CD8-positive, alpha-beta memory T cell (primary cell): ENCODE data around the gene RGL3. TPM values are rescaled to one million over a fixed set of nuclear protein-coding genes. Genes with fewer than 3 reads are reported as not detected.

Experiments
- CTCF ChIA-PET: fragments of 350-600 bp; sonication (Branson Sonifier 250); formaldehyde crosslinking; loops from one replicate; lab custom pipeline; 2021; ENCODE audit warnings: antibody characterized with exemption; lab: Charles Lee
- POLR2A ChIA-PET: fragments of 350-600 bp; sonication (Branson Sonifier 250); formaldehyde crosslinking; loops from one replicate; lab custom pipeline; 2021; ENCODE audit warnings: antibody characterized with exemption; lab: Charles Lee
- DNase-seq, 5 donors: peaks; one replicate each; pipeline versions ENCODE4 v3.0.0 to v3.0.0-alpha.2; 2020 to 2022; ENCODE audit warnings: mixed read lengths in 1 of 5
- H3K27ac ChIP-seq: one replicate; pipeline ENCODE4 v1.7.0; 2013; ENCODE audit warnings: low read depth, mild to moderate bottlenecking, low read length, moderate library complexity
- H3K27me3 ChIP-seq: 2 replicates; pipeline ENCODE4 v1.7.0; 2013; ENCODE audit warnings: low read length, mild to moderate bottlenecking; ENCODE audit not compliant: insufficient read depth, poor library complexity, severe bottlenecking
- H3K36me3 ChIP-seq: 2 replicates; pipeline ENCODE4 v1.7.0; 2013; ENCODE audit warnings: mild to moderate bottlenecking, low read length, moderate library complexity; ENCODE audit not compliant: insufficient read depth
- H3K4me1 ChIP-seq: 2 replicates; pipeline ENCODE4 v1.7.0; 2013; ENCODE audit warnings: mild to moderate bottlenecking, low read length, moderate library complexity; ENCODE audit not compliant: insufficient read depth
- H3K4me3 ChIP-seq: 2 replicates; pipeline ENCODE4 v1.7.0; 2013; ENCODE audit warnings: mild to moderate bottlenecking, low read length
- H3K9me3 ChIP-seq: 2 replicates; pipeline ENCODE4 v1.7.0; 2013; ENCODE audit warnings: mild to moderate bottlenecking, low read length
- H3K27ac Mint-ChIP-seq, 8 donors: one replicate each; pipeline ENCODE4 v1.8.0; 2020 to 2021; ENCODE audit warnings: mixed read lengths in 8 of 8, mild to moderate bottlenecking in 6 of 8, inconsistent platforms in 3 of 8, moderate library complexity in 3 of 8
- H3K27me3 Mint-ChIP-seq, 2 donors: one replicate each; pipeline ENCODE4 v1.8.0; 2020 to 2021; ENCODE audit warnings: mixed read lengths in 2 of 2, mild to moderate bottlenecking in 1 of 2, moderate library complexity in 1 of 2
- H3K36me3 Mint-ChIP-seq, 3 donors: one replicate each; pipeline ENCODE4 v1.8.0; 2020 to 2021; ENCODE audit warnings: mixed read lengths in 3 of 3, inconsistent platforms in 1 of 3, mild to moderate bottlenecking in 1 of 3
- H3K4me1 Mint-ChIP-seq, 3 donors: one replicate each; pipeline ENCODE4 v1.8.0; 2020 to 2021; ENCODE audit warnings: mixed read lengths in 3 of 3, inconsistent platforms in 1 of 3, mild to moderate bottlenecking in 1 of 3
- H3K4me3 Mint-ChIP-seq, 7 donors: one replicate each; pipeline ENCODE4 v1.8.0; 2020 to 2021; ENCODE audit warnings: mixed read lengths in 7 of 7, mild to moderate bottlenecking in 6 of 7, moderate library complexity in 4 of 7, inconsistent platforms in 2 of 7
- H3K9me3 Mint-ChIP-seq, 5 donors: one replicate each; pipeline ENCODE4 v1.8.0; 2020 to 2022; ENCODE audit warnings: mixed read lengths in 5 of 5, mild to moderate bottlenecking in 3 of 5, moderate library complexity in 2 of 5, inconsistent platforms in 1 of 5
- polyA plus RNA-seq: library from polyadenylated mRNA; unstranded; fragments of 300-500 nt; fragmentation: Illumina TruSeq; gene quantifications from one replicate; pipeline ENCODE4 v1.2.3, GENCODE V29; 2021
- total RNA-seq, 2 experiments: library from RNA; stranded (reverse); gene quantifications; one replicate each; pipeline ENCODE4 v1.2.3, GENCODE V29; 2021

RGL3 gene
- total and polyA plus RNA-seq, 3 experiments from 2014 or later = not detected

- Mint-ChIP-seq H3K4me1 (peaks cover 23 to 31% (median 30%) of the 10 kb centered on the region in 3 donors), H3K27me3 (peaks cover 0 to 2% of the 10 kb centered on the region in 2 donors), H3K4me3 (peak within 1 kb of the TSS; percentile 86 to 99 (median 95)), H3K36me3 (peaks cover 2 to 12% (median 8%) of the 10 kb centered on the region in 3 donors), H3K27ac (peak within 1 kb of the TSS; percentile 69 to 97 (median 93)), H3K9me3 (peaks cover 0 to 2% (median 0%) of the 10 kb centered on the region in 5 donors)
- Histone ChIP-seq H3K4me3 (peak within 1 kb of the TSS; percentile 85), H3K27me3 (no peaks in the 10 kb centered on the region), H3K9me3 (no peaks in the 10 kb centered on the region), H3K27ac (peak within 1 kb of the TSS; percentile 72), H3K4me1 (peaks cover 20% of the 10 kb centered on the region), H3K36me3 (no peaks in the 10 kb centered on the region)
- peak; percentile 98 to 99 (median 98) for DNase-seq
- ChIA-PET CTCF (interaction anchor here (0.7 to 2.8 kb wide), 4 partner anchors 23 to 137 kb away, joined by 3 to 12 read pairs (median 4); partner anchors contain the start of gene SWSAP1), POLR2A (interaction anchor here (0.7 to 1.8 kb wide), 5 partner anchors 12 to 35 kb away, joined by 3 to 24 read pairs (median 5); partner anchors contain the start of gene SWSAP1)
Measured at GRCh38 chr19:11346104-11346940, 72.8 kb downstream of the RGL3 start, which contains the start of the genes CCDC159 and TMEM205. TSS of gene CCDC159 (plus strand) at chr19:11346519. CDS start at chr19:11346607, 88 bp downstream. TSS of gene TMEM205 (minus strand) at chr19:11346268. CDS start at chr19:11345619, 649 bp downstream.

GRCh38 chr19:11345122-11345803 lies 73.9 kb downstream of the RGL3 start:
- CTCF ChIA-PET = interaction anchor here (0.7 to 1.9 kb wide), 2 partner anchors 30 to 138 kb away, joined by 3 to 5 read pairs; partner anchors contain the start of gene SWSAP1
- Histone ChIP-seq H3K4me3 (peak overlapping the region; percentile 85), H3K27me3 (no peaks in the 10 kb centered on the region), H3K4me1 (peaks cover 20% of the 10 kb centered on the region), H3K9me3 (no peaks in the 10 kb centered on the region), H3K27ac (peak overlapping the region; percentile 72), H3K36me3 (no peaks in the 10 kb centered on the region)
- no peak for DNase-seq
- Mint-ChIP-seq H3K4me1 (peaks cover 23 to 31% (median 30%) of the 10 kb centered on the region in 3 donors), H3K4me3 (peak overlapping the region; percentile 86 to 99 (median 95)), H3K27me3 (peaks cover 0 to 2% of the 10 kb centered on the region in 2 donors), H3K27ac (peak overlapping the region; percentile 69 to 97 (median 93)), H3K9me3 (peaks cover 0 to 2% (median 0%) of the 10 kb centered on the region in 5 donors), H3K36me3 (peaks cover 2 to 12% (median 8%) of the 10 kb centered on the region in 3 donors)
- POLR2A ChIA-PET = interaction anchor here (0.7 to 1.8 kb wide), 3 partner anchors 13 to 36 kb away, joined by 3 to 24 read pairs (median 8); partner anchors contain the start of gene SWSAP1

Other genes starting within 250 kb of the RGL3 start
- 1 to 10 TPM; 2.0 to 2.3 TPM for gene KANK2, start 221.8 kb downstream of the RGL3 start, total RNA-seq
- gene KANK2, start 221.8 kb downstream of the RGL3 start, polyA plus RNA-seq = 0.16 TPM
- gene ANGPTL8, start 179.7 kb downstream of the RGL3 start, total RNA-seq = not detected
- gene ANGPTL8, start 179.7 kb downstream of the RGL3 start, polyA plus RNA-seq = not detected
- gene DOCK6, start 156.8 kb downstream of the RGL3 start, total RNA-seq = 1 to 10 TPM; 2.3 to 3.5 TPM
- gene DOCK6, start 156.8 kb downstream of the RGL3 start, polyA plus RNA-seq = 0.71 TPM
- gene TSPAN16, start 123.2 kb downstream of the RGL3 start, total RNA-seq = not detected
- gene TSPAN16, start 123.2 kb downstream of the RGL3 start, polyA plus RNA-seq = not detected
- gene RAB3D, start 79.7 kb downstream of the RGL3 start, total RNA-seq = 1 to 10 TPM; 3.2 to 4.5 TPM
- 3.7 TPM for gene RAB3D, start 79.7 kb downstream of the RGL3 start, polyA plus RNA-seq
- gene TMEM205, start 73.0 kb downstream of the RGL3 start, total RNA-seq = 10 to 100 TPM; 24.8 to 30.5 TPM
- gene TMEM205, start 73.0 kb downstream of the RGL3 start, polyA plus RNA-seq = 75.9 TPM
- 10 to 100 TPM; 14.2 to 14.6 TPM for gene CCDC159, start 72.8 kb downstream of the RGL3 start, total RNA-seq
- gene CCDC159, start 72.8 kb downstream of the RGL3 start, polyA plus RNA-seq = 30.1 TPM
- 1 to 10 TPM; 2.1 to 2.2 TPM for gene PLPPR2, start 63.9 kb downstream of the RGL3 start, total RNA-seq
- gene PLPPR2, start 63.9 kb downstream of the RGL3 start, polyA plus RNA-seq = 1.2 TPM
- gene SWSAP1, start 44.6 kb downstream of the RGL3 start, total RNA-seq = 1 to 10 TPM; 2.1 to 2.2 TPM
- 7.0 TPM for gene SWSAP1, start 44.6 kb downstream of the RGL3 start, polyA plus RNA-seq
- 1 to 10 TPM; 3.4 to 3.6 TPM for gene EPOR, start 35.0 kb downstream of the RGL3 start, total RNA-seq
- 8.0 TPM for gene EPOR, start 35.0 kb downstream of the RGL3 start, polyA plus RNA-seq
- gene ODAD3, start 15.8 kb upstream of the RGL3 start, total RNA-seq = under 1 TPM; 0.11 to 0.24 TPM
- gene ODAD3, start 15.8 kb upstream of the RGL3 start, polyA plus RNA-seq = not detected
- gene PRKCSH, start 16.3 kb upstream of the RGL3 start, total RNA-seq = 100 to 1,000 TPM; 262 to 272 TPM
- 60.7 TPM for gene PRKCSH, start 16.3 kb upstream of the RGL3 start, polyA plus RNA-seq
- not detected for gene ELAVL3, start 61.7 kb upstream of the RGL3 start, total RNA-seq
- not detected for gene ELAVL3, start 61.7 kb upstream of the RGL3 start, polyA plus RNA-seq
- gene ZNF653, start 86.5 kb upstream of the RGL3 start, total RNA-seq = 10 to 100 TPM; 12.6 to 13.3 TPM
- 5.1 TPM for gene ZNF653, start 86.5 kb upstream of the RGL3 start, polyA plus RNA-seq
- gene ECSIT, start 109.8 kb upstream of the RGL3 start, total RNA-seq = 10 to 100 TPM; 59.6 to 61.0 TPM
- 31.4 TPM for gene ECSIT, start 109.8 kb upstream of the RGL3 start, polyA plus RNA-seq
- gene CNN1, start 119.5 kb upstream of the RGL3 start, total RNA-seq = not detected
- not detected for gene CNN1, start 119.5 kb upstream of the RGL3 start, polyA plus RNA-seq
- gene ELOF1, start 139.9 kb upstream of the RGL3 start, total RNA-seq = 10 to 100 TPM; 61.7 to 62.7 TPM
- gene ELOF1, start 139.9 kb upstream of the RGL3 start, polyA plus RNA-seq = 91.7 TPM
- 1 to 10 TPM; 5.7 TPM for gene ACP5, start 158.3 kb upstream of the RGL3 start, total RNA-seq
- gene ACP5, start 158.3 kb upstream of the RGL3 start, polyA plus RNA-seq = 11.8 TPM
- gene ZNF627, start 178.2 kb upstream of the RGL3 start, total RNA-seq = 1 to 10 TPM; 5.7 to 6.2 TPM
- gene ZNF627, start 178.2 kb upstream of the RGL3 start, polyA plus RNA-seq = 6.2 TPM